ENCODE measurements around the gene CXADR.

Gene CXADR

GRCh38 chr21:17610911-17611310 lies 98.1 kb downstream of the CXADR start:
- DNase-seq: no peak

GRCh38 chr21:17611414-17612022 lies 98.7 kb downstream of the CXADR start:
- DNase-seq: peak; percentile 81

GRCh38 chr21:17612023-17612564 lies 99.3 kb downstream of the CXADR start:
- no peak for DNase-seq

GRCh38 chr21:17612565-17613241 lies 99.9 kb downstream of the CXADR start, which contains the start of gene BTG3:
Gene BTG3 (minus strand): TSS chr21:17612901. CDS start chr21:17609144, 3,757 bp downstream.
- DNase-seq: peak; percentile 82

GRCh38 chr21:17613242-17613676 lies 100.4 kb downstream of the CXADR start:
- no peak for DNase-seq

GRCh38 chr21:17616831-17617230 lies 104.0 kb downstream of the CXADR start:
- no peak for DNase-seq

- DNase-seq: no peak
These were observed 109.2 kb downstream of the CXADR start for GRCh38 chr21:17622018-17622417.

GRCh38 chr21:17631195-17631594 lies 118.4 kb downstream of the CXADR start:
- no peak for DNase-seq

GRCh38 chr21:17636711-17637110 lies 123.9 kb downstream of the CXADR start:
- no peak for DNase-seq

GRCh38 chr21:17640821-17641220 lies 128.0 kb downstream of the CXADR start:
- DNase-seq: no peak
